HK-2 (cell line): ENCODE measurements around the gene MMP14.

Experiments
- DNase-seq: peaks from one replicate; pipeline ENCODE4 v3.0.0-alpha.2; 2018; ENCODE audit not compliant: unreplicated experiment

Gene MMP14

DNA sequence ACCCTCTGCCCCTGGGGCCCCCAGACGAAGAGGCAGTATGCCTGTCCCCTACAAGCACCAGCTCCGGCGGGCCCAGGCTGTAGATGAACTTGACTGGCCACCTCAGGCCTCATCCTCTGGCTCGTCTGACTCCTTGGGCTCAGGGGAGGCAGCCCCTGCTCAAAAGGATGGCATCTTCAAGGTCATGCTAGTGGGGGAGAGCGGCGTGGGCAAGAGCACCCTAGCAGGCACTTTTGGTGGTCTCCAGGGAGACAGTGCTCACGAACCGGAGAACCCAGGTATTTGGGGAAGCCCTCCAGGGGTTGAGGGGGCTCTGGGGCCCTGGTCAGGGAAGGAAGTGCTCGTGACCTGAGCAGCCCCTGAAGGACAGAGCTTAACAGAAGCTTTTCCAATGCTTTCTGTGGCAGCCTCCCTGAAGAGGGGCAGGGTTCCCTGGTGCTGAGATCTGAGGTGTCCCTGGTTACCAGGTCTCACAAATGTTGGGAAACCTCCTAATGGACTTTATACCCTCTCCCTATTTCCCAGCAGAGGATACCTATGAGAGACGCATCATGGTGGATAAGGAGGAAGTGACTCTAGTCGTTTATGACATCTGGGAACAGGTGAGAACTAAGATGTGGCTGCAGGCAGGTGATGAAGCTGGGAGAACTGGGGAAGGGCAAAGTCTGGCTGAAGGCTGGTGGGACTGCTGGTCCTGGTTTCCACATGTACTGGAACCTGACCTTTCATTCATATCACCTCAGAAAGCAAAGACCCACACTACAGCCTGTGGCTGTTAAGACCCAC, 48.5 kb downstream of the MMP14 start:
- DNase-seq, result no peak

DNA sequence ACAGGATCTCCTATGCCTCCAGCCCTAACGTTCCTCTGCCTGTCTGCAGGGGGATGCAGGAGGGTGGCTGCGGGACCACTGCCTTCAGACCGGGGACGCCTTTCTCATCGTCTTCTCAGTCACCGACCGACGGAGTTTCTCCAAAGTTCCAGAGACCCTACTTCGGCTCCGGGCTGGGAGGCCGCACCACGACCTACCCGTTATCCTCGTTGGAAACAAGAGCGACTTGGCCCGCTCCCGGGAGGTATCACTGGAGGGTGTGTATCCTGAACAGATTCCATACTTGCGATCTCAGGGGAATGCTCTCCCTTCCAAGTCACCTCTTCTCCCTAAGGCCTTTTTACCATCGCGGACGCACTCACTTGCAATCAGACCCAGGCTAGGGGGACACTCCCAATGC, 49.6 kb downstream of the MMP14 start:
- no peak for DNase-seq

DNA sequence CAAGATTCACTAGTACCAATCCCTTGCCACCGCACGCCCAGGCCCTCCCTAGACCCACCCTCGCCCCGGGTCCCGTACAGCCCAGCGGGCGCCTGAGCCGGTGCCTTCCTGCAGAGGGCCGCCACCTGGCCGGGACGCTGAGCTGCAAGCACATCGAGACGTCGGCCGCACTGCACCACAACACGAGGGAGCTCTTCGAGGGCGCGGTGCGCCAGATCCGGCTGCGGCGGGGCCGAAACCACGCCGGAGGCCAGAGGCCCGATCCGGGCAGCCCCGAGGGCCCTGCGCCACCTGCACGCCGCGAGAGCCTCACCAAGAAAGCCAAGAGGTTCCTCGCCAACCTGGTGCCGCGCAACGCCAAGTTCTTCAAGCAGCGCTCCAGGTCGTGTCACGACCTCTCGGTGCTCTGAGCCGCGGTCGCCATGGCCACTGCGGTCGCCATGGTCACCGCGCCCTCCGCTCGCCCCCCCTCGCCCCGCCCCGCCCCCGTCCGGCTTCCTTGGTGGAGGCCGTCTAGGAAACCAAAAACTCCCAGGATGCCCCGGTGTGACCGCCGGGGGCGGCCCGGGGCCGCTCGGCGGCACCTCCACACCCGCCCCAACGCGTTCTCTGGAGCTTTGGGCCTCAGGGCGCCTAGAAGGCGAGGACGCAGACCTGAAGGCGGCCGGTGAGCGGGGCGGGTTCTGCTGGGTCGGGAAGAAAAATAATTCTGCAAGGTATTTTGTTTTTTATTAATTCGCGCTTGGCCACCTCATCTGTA, 50.3 kb downstream of the MMP14 start:
- peak; percentile 89 for DNase-seq

DNA sequence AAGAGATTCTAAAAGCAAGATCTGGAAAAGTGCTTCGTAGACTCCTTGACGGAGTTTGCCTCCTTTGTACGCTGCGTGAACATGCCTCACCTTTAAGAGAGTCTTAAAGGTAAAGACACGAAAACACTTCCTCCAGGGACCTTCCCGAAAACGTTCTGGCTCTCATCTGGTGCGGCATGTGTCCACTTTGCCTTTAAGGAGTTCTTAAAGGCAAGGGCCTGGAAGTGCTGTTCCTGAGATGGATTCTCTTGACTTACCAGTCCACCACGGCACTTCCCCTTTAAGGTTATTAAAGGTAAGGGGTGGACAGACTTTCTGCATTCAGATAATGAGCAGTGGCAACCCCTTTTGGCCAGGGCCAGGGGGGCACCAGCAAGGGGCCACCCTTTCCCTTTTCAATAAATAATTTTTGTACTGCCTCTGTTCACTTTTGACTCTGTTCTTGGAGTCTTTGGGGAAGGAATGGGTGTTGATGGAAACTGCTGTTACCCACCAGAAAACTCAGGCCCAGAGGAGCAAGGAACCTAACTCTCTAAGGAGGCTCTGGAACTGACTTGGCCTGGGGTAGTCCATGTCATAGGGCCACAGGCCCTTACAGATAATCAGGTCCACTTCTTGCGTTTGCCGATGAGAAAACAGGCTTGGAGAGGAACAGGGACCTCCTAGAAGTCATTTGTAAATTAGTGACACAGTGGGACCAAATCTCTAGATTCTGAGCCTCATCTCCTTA, 51.0 kb downstream of the MMP14 start:
- DNase-seq, result peak; percentile 58

DNA sequence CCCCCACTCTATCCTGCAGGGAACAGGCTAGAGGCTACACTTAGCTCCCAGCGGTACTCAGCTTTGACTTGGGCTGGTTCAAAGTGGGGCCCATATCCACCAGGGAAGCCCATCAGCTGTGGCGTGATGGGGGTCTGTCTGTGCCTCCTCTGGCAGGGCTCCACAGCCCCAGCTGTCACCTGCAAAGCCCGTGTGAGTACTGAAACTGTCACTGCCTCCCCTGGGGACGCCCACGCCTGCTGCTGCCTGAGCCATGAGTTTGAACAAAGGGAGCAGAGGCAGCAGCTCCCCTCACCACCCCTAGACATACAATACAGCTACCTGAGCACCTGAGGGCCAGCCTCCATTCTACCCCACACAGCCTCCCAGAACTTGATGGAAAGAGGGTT, 51.6 kb downstream of the MMP14 start:
- DNase-seq, result no peak

DNA sequence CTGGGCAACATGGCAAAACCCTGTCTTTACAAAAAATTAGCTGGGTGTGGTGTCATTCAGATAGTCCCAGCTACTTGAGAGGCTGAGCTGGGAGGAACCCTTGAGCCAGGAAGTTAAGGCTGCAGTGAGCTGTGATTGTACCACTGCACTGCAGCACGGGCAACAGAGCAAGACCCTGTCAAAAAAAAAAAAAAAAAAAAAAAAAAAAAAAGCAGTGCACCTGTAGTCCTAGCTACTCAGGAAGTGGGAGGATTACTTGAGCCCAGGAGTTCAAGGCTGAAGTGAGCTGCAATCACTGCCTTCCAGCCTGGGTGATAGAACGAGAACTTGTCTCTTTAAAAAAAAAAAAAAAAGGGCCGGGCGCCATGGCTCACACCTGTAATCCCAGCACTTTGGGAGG, 52.3 kb downstream of the MMP14 start:
- DNase-seq, result no peak

DNA sequence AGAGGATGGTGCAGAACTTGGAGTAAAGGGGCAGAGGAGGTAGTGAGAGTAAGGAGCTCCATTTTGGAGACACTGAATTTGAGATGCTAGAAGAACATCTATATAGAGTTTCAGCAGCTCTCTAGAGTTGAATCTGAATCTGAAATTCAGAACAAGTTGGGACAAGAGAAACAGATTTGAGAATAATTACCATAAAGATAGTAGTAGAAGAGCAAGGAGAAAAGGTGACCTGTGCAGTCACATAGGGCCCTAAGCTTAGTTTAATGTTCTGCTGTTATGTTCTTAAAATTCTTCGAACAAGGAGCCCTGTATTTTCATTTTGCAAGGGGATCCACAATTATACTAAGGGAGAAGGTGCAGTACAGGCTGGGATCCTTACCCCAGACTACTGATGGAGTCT, 54.0 kb downstream of the MMP14 start:
- DNase-seq, result no peak

DNA sequence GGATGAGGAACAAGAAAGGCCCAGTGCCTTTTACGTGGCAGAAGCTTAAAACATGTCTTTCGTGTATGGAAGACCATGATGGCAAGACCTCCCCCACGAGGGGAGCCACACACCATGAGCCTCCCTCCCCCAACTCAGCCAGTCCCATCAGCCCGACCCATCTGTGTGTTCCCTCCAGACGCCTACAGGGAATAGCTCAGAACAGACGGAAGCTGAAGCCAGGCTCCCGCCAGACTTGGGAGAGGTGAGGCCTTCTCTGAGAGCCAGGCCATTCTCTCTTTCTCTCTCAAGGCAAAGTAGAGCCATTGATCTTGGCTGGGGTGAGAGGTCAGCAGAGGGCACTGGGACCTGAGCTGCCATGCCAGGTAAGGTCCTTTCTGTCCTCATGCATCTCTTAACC, 56.1 kb downstream of the MMP14 start:
- DNase-seq, result no peak

DNA sequence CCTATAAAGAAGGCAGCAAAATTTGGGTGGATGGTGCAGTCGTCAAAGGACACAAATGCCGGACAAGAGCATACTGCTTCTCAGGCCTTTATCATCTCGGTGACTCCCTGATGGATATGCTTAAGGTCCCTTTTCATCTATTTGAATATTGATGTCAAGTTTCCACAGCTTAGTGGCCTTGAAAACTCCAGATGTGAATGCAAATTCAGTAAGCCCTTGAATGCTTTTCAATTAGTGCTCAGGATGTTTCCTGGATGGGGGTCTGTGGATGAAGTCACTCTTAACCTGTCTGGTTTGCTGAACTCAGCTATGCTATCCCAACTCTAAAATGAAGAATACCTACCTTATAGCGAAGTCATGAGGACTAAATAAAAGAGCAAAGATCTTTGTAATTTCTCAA, 57.3 kb downstream of the MMP14 start:
- DNase-seq, result no peak

DNA sequence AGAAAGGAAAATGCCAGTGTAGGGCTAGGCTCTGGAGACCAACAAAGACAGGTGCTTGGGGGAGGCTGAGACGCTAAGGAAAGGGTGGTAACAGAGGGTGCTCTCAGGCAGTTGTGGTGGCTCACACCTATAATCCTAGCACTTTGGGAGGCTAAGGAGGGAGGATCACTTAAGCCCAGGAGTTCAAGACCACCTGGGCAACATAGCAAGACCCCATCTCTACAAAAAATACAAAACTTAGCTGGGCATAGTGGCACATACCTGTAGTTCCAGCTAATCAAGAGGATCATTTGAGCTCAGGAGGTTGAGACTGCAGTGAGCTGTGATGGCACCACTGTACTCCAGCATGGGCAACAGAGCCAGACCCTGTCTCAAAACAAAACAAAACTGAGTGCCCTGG, 59.0 kb downstream of the MMP14 start:
- no peak for DNase-seq

DNA sequence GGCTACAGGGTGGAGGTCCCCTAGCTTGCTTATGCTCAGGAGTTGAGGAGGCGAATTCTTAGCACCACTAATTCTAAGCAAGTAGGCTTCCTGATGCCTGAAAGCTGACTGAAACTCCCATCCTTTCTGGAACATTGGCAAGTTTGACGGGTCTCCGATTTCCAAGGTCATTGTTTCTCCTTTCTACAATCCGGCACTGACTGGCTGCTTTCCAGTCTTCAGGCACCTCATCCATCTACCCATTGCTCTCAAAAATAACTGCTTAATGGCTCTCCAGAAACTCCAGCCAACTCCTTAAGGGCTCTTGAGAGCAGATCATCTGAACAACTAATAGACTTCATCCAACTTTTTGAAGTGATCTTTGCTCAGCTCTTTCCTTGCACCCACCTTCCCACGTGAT, 60.0 kb downstream of the MMP14 start:
- DNase-seq, result no peak

DNA sequence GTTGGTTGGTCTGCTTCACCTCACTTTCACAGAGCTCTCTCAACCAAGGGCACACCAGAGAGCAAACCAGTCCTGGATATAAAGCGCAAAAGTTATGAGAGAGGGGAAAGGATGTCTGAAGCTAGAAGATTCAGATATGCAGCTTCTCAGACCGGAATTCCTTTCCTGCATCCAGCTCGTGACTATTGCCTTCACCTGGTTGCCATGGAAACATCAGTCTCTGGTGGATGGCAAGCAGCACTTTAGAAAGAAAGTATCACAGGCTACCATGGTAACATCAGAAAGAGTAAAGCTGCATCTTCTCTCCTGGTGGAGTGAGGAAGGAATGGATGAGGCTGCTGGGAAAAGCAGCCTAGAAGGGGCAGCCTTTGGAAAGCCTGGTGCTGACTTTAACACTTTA, 60.4 kb downstream of the MMP14 start:
- no peak for DNase-seq

DNA sequence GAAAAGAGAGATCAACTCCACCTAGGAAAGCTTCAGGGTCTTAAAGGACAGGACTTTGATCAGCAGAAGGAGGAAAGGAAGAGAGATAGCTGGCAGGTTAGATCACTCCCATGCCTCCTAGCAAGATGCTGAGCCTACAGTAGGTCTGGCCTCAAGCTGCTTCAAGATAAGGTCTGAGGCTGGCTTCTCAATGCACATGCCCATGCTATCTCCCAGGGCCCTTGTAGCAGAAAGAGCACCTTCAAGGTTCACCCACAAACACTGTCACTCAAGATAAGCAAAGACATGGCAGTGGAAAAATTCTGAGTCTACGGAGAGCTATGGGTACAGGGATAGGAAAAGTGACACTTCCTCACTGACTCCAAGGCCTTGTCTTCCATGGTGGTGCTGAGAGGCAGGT, 61.0 kb downstream of the MMP14 start:
- DNase-seq, result no peak
